ENCODE data around the gene NDUFA9. TPM values are rescaled to one million over a fixed set of nuclear protein-coding genes. Genes with fewer than 3 reads are reported as not detected.

NDUFA9 gene
- total RNA-seq, 1 donor from 2014 or later = 72.5 TPM

Other genes starting within 250 kb of the NDUFA9 start
- gene FGF6, start 203.3 kb upstream of the NDUFA9 start, total RNA-seq = 50.7 TPM
- 18.3 TPM for gene RAD51AP1, start 110.2 kb upstream of the NDUFA9 start, total RNA-seq
- gene DYRK4, start 86.9 kb upstream of the NDUFA9 start, total RNA-seq = 5.1 TPM
- gene AKAP3, start 63 bp upstream of the NDUFA9 start, total RNA-seq = 0.21 TPM
- gene GALNT8, start 71.3 kb downstream of the NDUFA9 start, total RNA-seq = 2.1 TPM